HG02642 (cell line): ENCODE measurements around the gene TRIM16.
"Not testable (repeated sequence)": the region's sequence is repeated elsewhere in the genome, so short reads cannot be mapped to it uniquely, and the experiment has no call there.

Experiments used
- ATAC-seq: cut with Tn5 transposase; IDR thresholded peaks from one replicate; pipeline ENCODE4 v1.9.1; 2021; ENCODE audit warnings: mild to moderate bottlenecking; ENCODE audit not compliant: unreplicated experiment, poor library complexity

The TRIM16 gene

DNA sequence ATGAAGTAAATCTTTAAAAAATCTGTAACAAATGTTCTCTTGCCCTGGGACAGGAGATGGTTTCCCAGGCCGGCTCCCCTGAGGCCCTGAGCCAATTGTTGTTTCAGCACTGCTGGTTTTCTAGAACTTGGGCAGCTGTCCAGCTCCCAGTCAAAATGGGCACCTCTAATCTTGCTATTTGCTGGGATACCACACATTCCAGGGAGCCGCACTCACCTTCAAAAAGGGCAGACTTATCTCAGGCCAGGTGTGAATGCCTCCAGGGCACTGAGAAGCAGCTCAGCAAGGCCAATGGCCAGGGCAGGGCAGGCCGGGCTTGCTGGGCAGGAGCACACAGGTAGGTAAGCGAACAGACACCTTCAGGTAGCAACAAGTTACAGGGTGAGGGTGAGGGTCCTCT lies 24.4 kb downstream of the TRIM16 start:
- ATAC-seq = no peak

DNA sequence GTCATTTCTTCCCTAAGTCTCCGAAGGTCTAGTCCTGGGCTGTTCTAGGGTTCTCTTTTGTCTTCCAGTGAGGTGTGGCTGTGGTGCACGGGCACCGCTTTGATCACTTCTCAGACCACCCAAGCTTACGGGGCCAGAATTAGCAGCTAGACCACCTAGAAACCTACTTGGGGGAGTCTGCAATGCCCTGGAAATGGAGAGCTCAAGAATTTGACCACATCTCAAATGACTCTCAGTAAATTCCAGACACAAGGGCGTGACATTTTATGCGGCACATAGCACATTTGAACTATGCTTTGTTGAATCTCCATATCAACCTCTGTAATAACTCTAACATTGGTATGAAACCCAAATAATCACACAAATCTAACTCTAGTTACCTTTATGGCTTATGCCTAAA lies 24.9 kb downstream of the TRIM16 start:
- no peak for ATAC-seq

DNA sequence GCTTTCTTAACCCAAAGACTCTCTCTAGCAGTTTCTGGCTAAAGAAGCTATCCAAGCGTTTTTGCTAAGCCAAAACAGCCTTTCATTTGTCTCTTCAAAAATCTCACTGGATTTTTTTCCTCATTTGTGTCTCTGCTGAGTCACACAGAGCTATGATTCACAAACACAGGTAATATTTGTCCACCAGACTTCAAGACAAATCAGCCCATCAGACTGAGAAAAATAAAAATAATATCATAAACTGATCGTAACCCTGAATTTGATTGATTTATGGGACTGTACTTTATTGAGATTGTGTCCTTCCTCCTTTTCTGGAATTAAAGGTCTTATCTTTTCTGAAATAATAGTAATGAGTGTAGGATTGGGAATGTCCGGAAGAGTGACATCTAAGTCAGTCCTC lies 25.8 kb downstream of the TRIM16 start:
- no peak for ATAC-seq

DNA sequence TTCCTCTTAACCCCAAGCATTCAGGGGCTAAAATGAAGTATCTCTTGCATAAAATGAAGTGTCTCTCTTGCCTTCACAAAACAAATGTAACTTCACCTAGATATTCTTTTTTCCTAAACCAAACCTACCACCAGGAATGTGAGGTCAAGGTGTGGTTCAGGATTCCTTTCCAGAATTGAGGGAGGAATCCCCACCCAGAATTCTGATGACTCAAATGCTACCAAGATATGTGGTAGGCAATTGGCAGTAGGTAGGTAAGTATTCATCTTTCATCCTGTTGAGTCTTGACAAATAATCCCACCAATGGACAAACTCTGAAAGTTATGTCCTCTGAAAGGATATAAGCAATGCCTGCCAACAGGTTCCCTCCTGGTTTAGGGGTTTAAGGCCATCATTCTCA lies 26.2 kb downstream of the TRIM16 start:
- ATAC-seq = no peak

DNA sequence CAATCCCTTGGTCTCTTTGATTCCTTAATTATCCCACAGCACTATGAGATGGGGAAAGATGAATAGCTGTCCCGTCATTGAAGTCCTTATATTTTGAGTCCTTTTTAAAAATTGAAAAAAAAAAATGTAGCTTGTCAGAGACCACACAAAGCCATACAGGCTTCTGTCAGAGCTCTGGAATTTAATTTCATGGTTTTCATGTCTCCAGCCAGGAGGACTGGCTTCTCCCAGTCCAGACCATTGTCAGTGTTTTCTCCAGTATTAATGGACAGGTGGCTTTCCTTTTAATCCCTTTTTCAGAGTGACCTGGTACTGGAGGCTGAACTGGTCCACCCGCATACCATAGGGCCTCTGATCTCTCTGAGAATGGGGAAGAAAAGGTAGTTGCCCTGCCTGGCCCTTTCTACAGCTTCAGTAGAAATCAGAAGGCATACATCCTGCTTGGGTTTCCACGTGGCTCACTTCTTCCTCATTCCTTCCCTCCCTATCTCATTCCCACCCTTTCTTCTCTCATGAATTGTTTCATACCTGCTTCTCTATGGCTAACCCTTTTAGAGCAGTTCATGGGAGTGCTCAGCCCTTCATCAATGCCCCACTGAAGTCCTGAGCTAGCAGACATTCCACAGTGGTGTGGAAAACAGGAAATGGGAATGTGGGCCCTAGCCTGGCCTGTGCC lies 29.1 kb downstream of the TRIM16 start:
- ATAC-seq = no peak

DNA sequence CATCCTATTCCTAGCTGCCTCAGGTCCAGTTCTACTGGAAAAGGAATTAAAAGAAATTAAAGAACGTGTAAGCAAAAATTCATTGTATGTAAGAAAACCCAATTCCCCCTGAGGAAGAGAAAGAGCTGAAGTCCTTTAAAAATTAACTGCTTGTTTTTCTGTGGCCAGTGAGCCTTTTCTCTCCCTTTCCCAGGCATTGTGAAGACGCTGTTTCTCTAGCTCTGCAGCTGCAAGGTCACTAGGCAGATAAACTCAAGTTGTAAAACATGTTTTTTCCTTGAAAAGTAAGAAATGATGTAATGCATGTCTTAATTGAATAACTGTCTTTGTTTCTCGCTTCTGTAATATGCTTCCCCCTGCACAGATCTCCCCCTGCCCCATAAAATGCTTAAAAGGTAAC lies 29.7 kb downstream of the TRIM16 start:
- ATAC-seq = not testable (repeated sequence)

DNA sequence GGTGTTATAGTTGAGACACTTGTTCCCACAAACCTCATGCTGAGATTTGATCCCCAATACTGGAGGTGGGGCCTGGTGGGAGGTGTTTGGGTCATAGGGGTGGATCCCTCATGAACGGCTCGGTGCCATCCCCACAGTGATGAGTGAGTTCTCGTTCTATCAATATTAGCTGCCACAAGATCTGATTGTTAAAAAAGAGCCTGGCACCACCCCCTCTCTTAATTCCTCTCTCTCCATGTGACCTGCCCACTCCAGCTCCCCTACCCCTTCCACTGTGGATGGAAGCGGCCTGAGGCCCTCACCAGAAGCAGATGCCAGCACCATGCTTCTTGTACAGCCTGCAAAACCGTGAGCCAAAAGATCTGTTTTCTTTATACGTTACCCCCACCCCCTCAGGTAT lies 31.2 kb downstream of the TRIM16 start:
- no peak for ATAC-seq

DNA sequence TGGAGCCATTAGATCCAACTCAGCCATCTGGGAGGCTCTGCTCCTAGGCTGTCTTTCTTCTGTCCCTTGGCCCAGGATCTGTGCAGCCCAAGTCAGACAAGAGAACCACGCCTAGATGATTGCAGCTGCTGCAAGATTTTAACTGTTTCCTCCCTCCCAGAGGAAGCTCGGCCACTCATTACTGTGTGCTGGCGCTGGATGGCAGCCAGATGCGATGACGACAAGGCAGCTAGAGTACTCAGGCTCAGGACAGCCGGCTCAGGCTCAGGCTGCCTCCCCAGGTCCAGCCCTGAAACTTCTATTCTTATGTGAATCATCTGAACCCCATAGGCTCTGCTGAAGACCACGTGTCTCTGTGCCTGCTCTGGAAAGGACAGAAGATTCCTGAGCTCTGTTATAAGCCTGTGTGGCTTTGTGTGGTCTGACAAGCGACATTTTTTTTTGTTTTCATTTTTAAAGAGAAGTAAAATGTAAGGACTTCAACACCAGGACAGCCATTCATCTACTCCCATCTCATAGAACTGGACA lies 32.5 kb downstream of the TRIM16 start:
- peak; percentile 84 for ATAC-seq

DNA sequence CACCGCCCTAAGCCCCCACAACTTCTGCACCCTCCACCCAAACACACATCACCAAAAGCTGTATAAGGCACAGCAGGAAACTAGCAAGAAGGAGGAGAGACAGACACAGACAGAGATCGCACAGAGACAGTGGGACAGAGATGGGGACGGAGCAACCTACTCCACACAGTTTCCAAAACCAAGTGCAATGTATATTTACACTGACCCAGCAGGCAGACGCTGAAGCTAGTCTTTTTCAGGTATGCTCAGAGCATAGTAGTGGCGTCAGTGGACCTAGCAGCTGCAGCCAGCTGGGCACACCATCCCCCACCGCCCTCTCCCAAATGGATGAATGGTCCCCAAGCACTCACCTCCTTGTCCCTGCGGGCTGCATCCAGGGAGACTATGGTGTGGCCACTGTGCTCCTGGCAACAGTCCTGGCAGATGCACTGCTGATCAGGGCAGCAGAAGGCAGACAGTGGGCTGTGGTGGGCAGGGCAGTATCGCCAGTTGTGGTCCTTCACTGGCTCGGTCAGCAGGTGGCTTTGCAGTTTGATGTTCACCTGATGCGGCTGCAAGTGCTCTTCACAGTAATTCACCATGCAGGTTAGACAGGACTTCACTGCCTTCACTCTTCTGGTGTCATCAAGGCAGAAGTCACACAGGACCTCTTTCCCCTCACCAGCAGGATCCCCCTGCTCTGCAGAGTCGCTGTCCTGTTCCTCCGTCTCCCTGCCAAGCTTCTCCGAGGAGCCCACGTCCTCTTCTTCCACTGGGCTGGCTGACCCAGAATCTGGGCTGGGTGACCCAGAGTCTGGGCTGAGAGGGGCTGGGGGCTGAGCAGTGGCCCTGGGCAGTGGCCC lies 33.1 kb downstream of the TRIM16 start:
- no peak for ATAC-seq

DNA sequence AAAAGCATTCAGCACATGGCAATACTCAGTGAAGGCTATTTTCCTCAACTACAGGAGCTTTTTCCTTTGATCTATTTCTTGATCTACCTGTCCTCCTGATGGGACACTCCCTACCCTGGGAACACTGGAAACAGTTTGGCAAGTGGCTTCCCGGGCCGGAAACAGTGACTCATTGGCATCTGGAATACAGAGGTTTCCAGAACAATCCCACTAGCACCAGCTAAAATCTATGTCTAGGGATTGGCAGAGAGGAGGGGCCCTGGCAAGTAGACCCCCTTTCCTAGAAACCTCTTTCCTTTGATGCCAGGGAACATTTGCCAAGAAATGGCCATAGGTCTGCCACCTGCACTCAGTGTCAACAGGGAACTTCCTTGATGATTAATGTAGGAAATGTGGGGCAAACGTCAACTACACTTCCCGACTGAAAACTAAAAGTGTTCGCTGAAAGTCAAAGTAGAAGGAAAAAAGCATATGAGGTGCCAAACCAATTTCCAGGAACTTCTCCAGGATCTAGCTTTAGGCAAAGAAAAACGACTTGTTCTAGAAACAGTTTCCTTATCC lies 34.2 kb downstream of the TRIM16 start:
- no peak for ATAC-seq

DNA sequence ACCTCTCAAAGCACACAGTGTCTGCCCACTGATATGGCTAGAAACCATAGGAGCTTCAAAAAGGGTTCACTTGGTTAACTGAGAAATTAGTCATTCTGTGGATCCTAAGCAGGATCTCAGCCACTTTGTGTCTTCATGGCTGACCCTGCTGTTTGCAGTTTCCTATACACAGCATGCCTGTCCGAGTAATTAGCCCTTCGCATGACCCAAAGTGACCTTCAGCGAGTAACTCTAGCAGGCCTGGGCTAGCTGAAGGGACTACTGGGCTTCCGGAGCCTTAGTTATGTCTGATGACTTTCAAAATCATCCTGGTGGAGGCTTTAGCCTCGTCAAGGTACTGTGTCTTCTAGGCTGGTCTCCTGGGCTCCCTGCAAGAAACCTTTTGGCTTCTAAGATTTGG lies 35.7 kb downstream of the TRIM16 start:
- no peak for ATAC-seq

DNA sequence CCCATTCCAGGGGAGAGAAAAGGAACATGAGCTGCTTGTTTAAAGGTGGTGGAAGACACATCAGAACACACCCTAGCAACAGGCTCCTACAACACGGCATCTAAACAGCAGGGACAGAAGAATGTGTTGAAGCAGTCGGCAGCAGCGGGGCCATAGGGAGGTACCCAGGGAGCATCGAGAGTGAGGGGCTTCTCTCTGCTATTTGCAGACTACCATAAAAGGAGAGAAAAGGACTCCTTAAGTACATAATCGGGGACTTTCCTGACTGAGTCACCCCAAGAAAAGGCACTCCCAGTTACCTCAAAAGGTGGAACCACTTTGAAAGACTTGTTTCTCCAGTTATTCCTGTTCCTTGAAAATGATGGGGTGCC lies 38.2 kb downstream of the TRIM16 start:
- ATAC-seq = not testable (repeated sequence)

DNA sequence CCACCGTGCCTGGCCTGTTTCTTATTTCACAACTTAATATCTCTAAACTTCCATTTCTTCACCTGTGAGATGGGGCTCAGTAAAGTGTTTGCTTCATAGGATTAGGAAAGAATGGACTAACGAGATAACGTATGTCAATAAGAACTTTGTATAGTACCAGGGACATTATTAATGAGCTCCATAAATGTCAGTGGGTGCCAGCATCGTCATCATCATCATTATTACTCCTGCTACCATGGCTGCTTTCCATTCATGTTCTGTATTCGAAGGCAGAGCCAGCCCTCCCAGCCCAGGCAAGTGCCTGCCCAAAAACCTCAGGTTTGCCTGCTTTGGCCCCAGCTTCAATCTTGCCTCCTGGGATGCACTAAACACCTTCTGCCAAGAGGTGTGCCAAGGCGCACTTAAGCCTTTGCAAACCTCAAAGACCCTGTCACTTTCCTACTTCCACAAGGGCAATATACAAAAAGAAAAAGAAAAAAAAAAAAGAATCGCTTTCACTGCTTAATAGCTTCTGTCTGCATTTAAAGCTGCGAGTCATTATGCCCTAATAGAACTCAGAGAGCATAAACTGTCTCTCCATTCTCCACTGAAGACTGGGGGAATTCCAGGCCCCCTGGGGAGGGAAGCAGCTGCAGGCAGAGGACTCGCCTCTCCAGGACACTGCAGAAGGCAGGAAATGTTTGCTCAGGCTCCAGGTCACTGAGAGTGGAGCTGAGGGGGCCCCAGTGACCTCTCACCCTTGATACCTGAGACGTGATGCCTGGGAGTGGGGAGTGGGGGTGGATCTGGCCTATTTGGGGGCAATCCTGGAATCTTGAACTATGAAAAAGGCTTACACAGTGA lies 38.8 kb downstream of the TRIM16 start:
- ATAC-seq = not testable (repeated sequence)

DNA sequence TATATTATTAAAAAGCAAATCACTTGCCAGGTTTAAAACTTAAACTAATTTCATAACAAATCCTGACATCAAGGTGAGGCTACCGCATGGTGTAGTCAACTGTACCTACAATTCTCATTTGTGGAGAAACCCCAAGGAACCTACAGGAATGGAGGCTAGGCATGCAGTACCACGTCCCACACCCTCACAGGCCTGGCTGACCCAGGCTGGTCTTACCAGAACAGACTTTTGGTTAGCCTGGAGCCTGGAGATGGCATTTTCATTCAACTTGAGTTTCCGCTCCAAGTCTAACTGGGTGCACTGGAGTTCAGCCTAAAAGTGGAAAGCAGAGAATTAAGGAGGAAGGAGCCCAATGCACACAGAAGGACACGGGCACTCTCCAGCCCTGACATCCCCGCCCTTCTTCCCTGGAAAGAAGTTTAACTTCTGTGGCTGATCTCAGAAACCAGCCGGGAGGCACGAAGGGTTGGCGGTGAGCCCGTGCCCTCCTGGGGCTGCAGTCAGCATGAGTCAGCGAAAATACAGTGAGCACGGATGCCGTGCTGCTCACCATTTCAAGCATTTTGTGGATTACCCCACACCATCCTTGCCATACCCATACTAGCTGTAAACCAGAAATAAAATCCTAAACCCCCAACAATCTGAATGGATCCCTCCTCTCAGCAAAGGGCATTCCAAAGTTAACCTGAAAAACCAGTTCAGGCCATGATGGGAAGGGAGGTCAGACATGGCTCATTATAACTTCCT lies 41.4 kb downstream of the TRIM16 start:
- ATAC-seq = not testable (repeated sequence)

DNA sequence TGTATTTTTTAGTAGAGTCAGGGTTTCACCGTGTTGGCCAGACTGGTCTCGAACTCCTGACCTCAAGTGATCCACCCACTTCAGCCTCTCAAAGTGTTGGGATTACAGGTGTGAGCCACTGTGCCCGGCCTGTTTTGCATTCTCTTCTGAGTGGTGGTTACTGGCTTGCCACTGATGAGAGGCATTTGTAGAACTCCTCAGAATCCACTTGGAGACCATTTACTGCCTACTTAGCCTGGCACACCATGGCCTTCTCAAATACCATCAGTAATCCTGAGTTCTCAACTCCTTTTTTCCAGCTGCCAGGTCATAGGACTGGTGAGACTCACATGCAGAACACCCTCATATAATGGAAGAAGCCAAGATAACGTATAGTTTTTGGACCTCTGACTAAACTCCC lies 42.1 kb downstream of the TRIM16 start:
- ATAC-seq = not testable (repeated sequence)

DNA sequence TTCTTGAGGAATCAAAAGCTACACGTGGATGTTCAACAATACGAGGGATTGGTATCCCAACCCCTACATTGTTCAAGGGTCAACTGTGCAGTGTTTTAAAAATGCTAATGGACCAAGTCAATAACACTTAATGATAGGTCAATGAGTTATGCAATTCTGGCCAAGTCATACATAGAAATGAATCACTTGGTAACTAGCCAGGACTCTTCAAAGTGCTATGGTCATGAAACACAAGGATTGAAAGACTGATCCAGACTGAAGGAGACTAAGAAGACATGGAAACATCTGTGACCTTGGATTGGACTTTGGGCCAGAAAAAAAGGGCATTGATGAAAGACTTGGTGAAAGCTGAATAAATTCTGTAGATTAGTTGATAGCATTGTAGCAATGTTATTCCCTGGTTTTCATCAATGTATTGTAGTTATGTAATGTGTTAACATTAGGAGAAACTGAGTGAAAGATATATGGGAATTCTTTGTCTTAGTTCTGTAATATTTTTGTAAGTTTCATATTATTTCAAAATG lies 53.1 kb downstream of the TRIM16 start:
- ATAC-seq = not testable (repeated sequence)

DNA sequence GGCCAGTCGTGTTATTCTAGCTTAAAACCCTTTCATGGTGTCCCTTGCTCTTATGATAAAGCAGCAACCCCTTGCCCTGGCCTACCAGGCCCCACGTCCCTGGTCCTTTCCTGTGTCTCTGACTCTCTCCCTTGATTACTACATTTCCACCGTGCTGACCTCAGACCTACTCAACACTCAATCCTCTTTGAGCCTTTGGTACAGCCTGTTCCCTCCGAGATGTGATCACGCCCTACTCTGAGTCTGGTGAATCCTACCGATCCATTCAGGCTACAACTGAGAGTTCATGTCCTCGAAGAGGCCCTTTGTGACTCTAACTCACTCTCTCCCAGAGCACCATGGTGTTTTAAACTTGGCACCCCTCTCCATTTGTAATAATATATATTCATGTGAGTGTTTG lies 54.1 kb downstream of the TRIM16 start:
- ATAC-seq = not testable (repeated sequence)

DNA sequence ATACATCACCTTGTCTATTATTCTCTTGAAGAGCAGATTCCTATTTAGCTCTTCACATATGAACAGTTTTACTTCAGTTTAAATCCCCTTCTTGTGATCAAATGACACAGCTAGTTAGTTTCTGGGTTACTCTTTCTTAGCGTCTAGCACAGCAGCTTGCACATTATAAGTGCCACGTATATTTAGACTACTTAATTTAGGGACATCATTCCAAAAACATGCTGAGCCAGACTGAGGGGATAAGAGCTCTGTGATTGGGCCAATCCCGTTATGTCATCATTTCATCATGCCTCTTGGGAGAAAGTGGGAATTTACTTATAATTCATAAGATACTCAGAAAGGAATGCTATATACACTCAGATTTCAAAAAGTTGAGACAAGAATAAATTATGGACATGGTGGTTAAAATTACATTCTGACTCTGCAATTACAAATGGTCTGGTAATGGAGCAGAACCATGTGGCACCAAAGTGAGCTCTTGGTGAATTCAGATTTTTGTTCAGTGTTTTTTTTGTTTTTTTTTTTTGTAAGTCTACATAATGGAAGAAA lies 60.4 kb downstream of the TRIM16 start:
- ATAC-seq = not testable (repeated sequence)

DNA sequence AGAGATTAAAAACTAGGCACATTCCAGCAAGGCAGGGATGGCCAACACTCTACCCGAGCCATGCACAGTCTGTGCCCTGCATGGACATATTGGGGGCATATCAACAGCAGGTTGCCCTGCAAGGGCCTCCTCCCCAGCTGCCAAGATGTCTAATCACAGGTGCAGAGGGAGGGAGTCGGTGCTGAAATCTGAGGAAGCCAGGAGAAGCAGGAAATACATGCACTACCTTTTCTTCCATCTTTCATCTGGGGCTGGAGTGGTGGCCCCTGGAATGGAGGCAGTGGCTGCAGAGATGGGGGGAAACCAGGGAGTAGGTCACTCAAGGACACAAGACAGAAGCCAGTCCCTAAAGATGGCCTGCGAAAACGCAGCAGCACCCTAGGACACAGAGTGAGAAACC lies 60.9 kb downstream of the TRIM16 start:
- ATAC-seq = not testable (repeated sequence)
